Calu3 (cell line): ENCODE measurements around the gene DDX31. TPM values are rescaled to one million over a fixed set of nuclear protein-coding genes. Genes with fewer than 3 reads are reported as not detected.

Experiments
- BruUV-seq: library from RNA; stranded (reverse); fragments of 400-500 nt; replicated peaks from 2 replicates; lab custom pipeline; 2021; lab: Mats Ljungman, UMichigan
- CTCF ChIA-PET: fragments of 300-600 bp; sonication (Branson Sonifier 250); formaldehyde crosslinking; loops from one replicate; lab custom pipeline; 2022; ENCODE audit warnings: antibody characterized with exemption; lab: Charles Lee
- DNase-seq: peaks from one replicate; pipeline ENCODE4 v3.0.0; 2022
- H3K27ac Mint-ChIP-seq: one replicate; pipeline ENCODE4 v1.8.0; 2022; ENCODE audit warnings: mixed read lengths; ENCODE audit not compliant: unreplicated experiment
- H3K27me3 Mint-ChIP-seq: one replicate; pipeline ENCODE4 v1.8.0; 2022; ENCODE audit warnings: mixed read lengths; ENCODE audit not compliant: unreplicated experiment
- H3K36me3 Mint-ChIP-seq: one replicate; pipeline ENCODE4 v1.8.0; 2022; ENCODE audit warnings: mild to moderate bottlenecking, moderate library complexity, mixed read lengths; ENCODE audit not compliant: insufficient read depth, unreplicated experiment
- H3K4me1 Mint-ChIP-seq: one replicate; pipeline ENCODE4 v1.8.0; 2022; ENCODE audit warnings: mild to moderate bottlenecking, low read depth, mixed read lengths; ENCODE audit not compliant: unreplicated experiment
- H3K4me3 Mint-ChIP-seq: one replicate; pipeline ENCODE4 v1.8.0; 2022; ENCODE audit warnings: mild to moderate bottlenecking, low read depth, moderate library complexity, mixed read lengths; ENCODE audit not compliant: unreplicated experiment
- H3K9me3 Mint-ChIP-seq: one replicate; pipeline ENCODE4 v1.8.0; 2022; ENCODE audit warnings: low read depth, mixed read lengths; ENCODE audit not compliant: unreplicated experiment
- CTCF ChIP-seq: fragments of 200-600 bp; IDR thresholded peaks from one replicate; pipeline ENCODE4 v1.8.0; 2022; ENCODE audit warnings: antibody characterized with exemption; ENCODE audit not compliant: unreplicated experiment
- intact Hi-C: fragments of 100-400 bp; cut with micrococcal nuclease; formaldehyde crosslinking; loops from one replicate; pipeline ENCODE4 v1.10.0; 2022; ENCODE audit not compliant: unreplicated experiment
- total RNA-seq: library from RNA; stranded (reverse); gene quantifications from 2 replicates; pipeline ENCODE4 v1.2.3, GENCODE V29; 2022

Gene DDX31
- total RNA-seq, 1 experiment from 2014 or later: 18.4 TPM

- no peak for TF ChIP-seq CTCF
- CTCF ChIA-PET: interaction anchor here (0.7 kb wide), 1 partner anchor 128 kb away, joined by 3 read pairs; no protein-coding TSS in a partner anchor
Observed at GRCh38 chr9:132560616-132561202, 109.1 kb downstream of the DDX31 start.

GRCh38 chr9:132559711-132560110 is 110.1 kb downstream of the DDX31 start:
- Mint-ChIP-seq H3K9me3 (peaks cover 2% of the 10 kb centered on the region), H3K27ac (no peak overlapping the region), H3K27me3 (no peaks in the 10 kb centered on the region), H3K4me1 (no peaks in the 10 kb centered on the region), H3K36me3 (no peaks in the 10 kb centered on the region), H3K4me3 (no peak overlapping the region)
- CTCF ChIA-PET: no interaction called here
- no peak for DNase-seq
- no peak for TF ChIP-seq CTCF
- intact Hi-C loops: no loop called here
- BruUV-seq: no TSS peak

More at GRCh38 chr9:132560616-132561202, 109.1 kb downstream of the DDX31 start:
- H3K27ac Mint-ChIP-seq: no peak overlapping the region
- intact Hi-C loops: no loop called here
- no TSS peak for BruUV-seq
- peaks cover 2% of the 10 kb centered on the region for H3K9me3 Mint-ChIP-seq
- H3K4me3 Mint-ChIP-seq: no peak overlapping the region
- H3K36me3 Mint-ChIP-seq: no peaks in the 10 kb centered on the region
- H3K4me1 Mint-ChIP-seq: no peaks in the 10 kb centered on the region
- no peak for DNase-seq
- H3K27me3 Mint-ChIP-seq: no peaks in the 10 kb centered on the region

- DNase-seq: no peak
- no TSS peak for BruUV-seq
- no peak overlapping the region for H3K27ac Mint-ChIP-seq
- H3K27me3 Mint-ChIP-seq: no peaks in the 10 kb centered on the region
- intact Hi-C loops: no loop called here
- no peaks in the 10 kb centered on the region for H3K4me1 Mint-ChIP-seq
- H3K36me3 Mint-ChIP-seq: no peaks in the 10 kb centered on the region
- no peak for TF ChIP-seq CTCF
- CTCF ChIA-PET: no interaction called here
- H3K9me3 Mint-ChIP-seq: peaks cover 2% of the 10 kb centered on the region
- no peak overlapping the region for H3K4me3 Mint-ChIP-seq
Observed at GRCh38 chr9:132557159-132557558, 112.6 kb downstream of the DDX31 start.

GRCh38 chr9:132556714-132557113 is 113.1 kb downstream of the DDX31 start:
- Mint-ChIP-seq H3K9me3 (peaks cover 2% of the 10 kb centered on the region), H3K4me1 (no peaks in the 10 kb centered on the region), H3K4me3 (no peak overlapping the region), H3K36me3 (no peaks in the 10 kb centered on the region), H3K27ac (no peak overlapping the region), H3K27me3 (no peaks in the 10 kb centered on the region)
- intact Hi-C loops: no loop called here
- DNase-seq: no peak
- CTCF ChIA-PET: no interaction called here
- TF ChIP-seq CTCF: no peak
- BruUV-seq: no TSS peak
